ENCODE data around the gene OR13C2. TPM values are rescaled to one million over a fixed set of nuclear protein-coding genes. Genes with fewer than 3 reads are reported as not detected.

Gene OR13C2
- total and polyA plus RNA-seq, 4 donors: not detected

DNA sequence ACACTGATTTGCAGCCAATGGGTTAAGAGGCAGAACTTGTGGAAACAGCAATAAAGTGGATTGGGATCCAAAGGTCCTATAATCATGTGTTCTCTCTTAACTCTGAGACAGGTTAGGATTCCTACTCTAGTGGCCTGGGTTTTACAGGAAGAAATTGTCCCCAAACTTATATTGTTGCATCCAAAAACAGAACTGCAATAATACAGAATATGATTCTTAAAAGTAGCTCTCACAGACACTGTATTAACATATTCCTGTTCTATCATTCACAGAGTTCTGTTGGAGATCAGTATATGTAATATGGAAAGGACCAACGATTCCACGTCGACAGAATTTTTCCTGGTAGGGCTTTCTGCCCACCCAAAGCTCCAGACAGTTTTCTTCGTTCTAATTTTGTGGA, 36.6 kb downstream of the OR13C2 start, which contains the start of gene OR13C8 (continued):
- TF ChIP-seq, protein P1, sequence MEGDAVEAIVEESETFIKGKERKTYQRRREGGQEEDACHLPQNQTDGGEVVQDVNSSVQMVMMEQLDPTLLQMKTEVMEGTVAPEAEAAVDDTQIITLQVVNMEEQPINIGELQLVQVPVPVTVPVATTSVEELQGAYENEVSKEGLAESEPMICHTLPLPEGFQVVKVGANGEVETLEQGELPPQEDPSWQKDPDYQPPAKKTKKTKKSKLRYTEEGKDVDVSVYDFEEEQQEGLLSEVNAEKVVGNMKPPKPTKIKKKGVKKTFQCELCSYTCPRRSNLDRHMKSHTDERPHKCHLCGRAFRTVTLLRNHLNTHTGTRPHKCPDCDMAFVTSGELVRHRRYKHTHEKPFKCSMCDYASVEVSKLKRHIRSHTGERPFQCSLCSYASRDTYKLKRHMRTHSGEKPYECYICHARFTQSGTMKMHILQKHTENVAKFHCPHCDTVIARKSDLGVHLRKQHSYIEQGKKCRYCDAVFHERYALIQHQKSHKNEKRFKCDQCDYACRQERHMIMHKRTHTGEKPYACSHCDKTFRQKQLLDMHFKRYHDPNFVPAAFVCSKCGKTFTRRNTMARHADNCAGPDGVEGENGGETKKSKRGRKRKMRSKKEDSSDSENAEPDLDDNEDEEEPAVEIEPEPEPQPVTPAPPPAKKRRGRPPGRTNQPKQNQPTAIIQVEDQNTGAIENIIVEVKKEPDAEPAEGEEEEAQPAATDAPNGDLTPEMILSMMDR (IDR thresholded peaks at IDR 0.05; ENCODE audit: low read depth, low read length, missing input control): no peak
- TF ChIP-seq EGR1 (IDR thresholded peaks at IDR 0.05; ENCODE audit: low read depth in 2 of 2): no peak
- TF ChIP-seq FOXA2 (IDR thresholded peaks at IDR 0.05): no peak
- TF ChIP-seq MAX (IDR thresholded peaks at IDR 0.05): no peak

- Histone ChIP-seq H3K27me3 (ENCODE audit: control insufficient read depth in 4 of 4, insufficient read depth in 4 of 4, low read length in 3 of 4) (no peaks in the 10 kb centered on the region), H3K4me3 (ENCODE audit: low read depth in 1 of 3, low read length in 3 of 3) (no peak overlapping the region), H3K4me1 (ENCODE audit: control insufficient read depth in 4 of 4, insufficient read depth in 4 of 4, low read length in 3 of 4) (no peaks in the 10 kb centered on the region), H3K9ac (ENCODE audit: low read depth in 1 of 2, low read length in 2 of 2) (no peak overlapping the region), H3K36me3 (ENCODE audit: control insufficient read depth in 4 of 4, insufficient read depth in 3 of 4, low read depth in 1 of 4, low read length in 3 of 4) (no peaks in the 10 kb centered on the region), H3K9me3 (ENCODE audit: control insufficient read depth in 4 of 4, low read length in 3 of 4) (no peaks in the 10 kb centered on the region), H3K27ac (ENCODE audit: low read depth in 1 of 2, low read length in 2 of 2) (no peak overlapping the region)
- no peak for DNase-seq (ENCODE audit: low spot score)
- WGBS: 63% methylated on average over 1 of the region's 1 CpG
- TF ChIP-seq GABPA (IDR thresholded peaks at IDR 0.05 in 1 of 2, conservative IDR thresholded peaks at IDR 0.05 in 1 of 2): no peak
- no peak for TF ChIP-seq SP1 (IDR thresholded peaks at IDR 0.05)
- no peak for TF ChIP-seq HNF4A (conservative IDR thresholded peaks at IDR 0.05)
- no peak for TF ChIP-seq FOXA1 (IDR thresholded peaks at IDR 0.05)
- no peak for TF ChIP-seq JUND (IDR thresholded peaks at IDR 0.05)
- no peak for TF ChIP-seq ZBTB33 (IDR thresholded peaks at IDR 0.05)
- no peak for TF ChIP-seq ATF3 (IDR thresholded peaks at IDR 0.05)
- TF ChIP-seq, protein P1 (IDR thresholded peaks at IDR 0.05; ENCODE audit: low read depth, low read length, missing input control): no peak
- TF ChIP-seq RXRA (IDR thresholded peaks at IDR 0.05): no peak
- TF ChIP-seq EGR1 (IDR thresholded peaks at IDR 0.05; ENCODE audit: low read depth in 2 of 2): no peak
- TF ChIP-seq REST (IDR thresholded peaks at IDR 0.05): no peak
- no peak for TF ChIP-seq MAX (IDR thresholded peaks at IDR 0.05)
Observed at GRCh38 chr9:104564358-104564757, 41.1 kb downstream of the OR13C2 start.

Data from liver (tissue), 9 donors.